CD4-positive, alpha-beta T cell treated with Interleukin-4 for 4 hours (primary cell): Measurements from ENCODE around the gene KANK3.
"Not testable (repeated sequence)": the region's sequence is repeated elsewhere in the genome, so short reads cannot be mapped to it uniquely, and the experiment has no call there.

ENCODE experiments used
- DNase-seq: peaks from one replicate; pipeline ENCODE4 v3.0.0-alpha.2; 2020

Gene KANK3

GRCh38 chr19:8336660-8337059 is 6.4 kb downstream of the KANK3 start:
- DNase-seq = no peak

DNA sequence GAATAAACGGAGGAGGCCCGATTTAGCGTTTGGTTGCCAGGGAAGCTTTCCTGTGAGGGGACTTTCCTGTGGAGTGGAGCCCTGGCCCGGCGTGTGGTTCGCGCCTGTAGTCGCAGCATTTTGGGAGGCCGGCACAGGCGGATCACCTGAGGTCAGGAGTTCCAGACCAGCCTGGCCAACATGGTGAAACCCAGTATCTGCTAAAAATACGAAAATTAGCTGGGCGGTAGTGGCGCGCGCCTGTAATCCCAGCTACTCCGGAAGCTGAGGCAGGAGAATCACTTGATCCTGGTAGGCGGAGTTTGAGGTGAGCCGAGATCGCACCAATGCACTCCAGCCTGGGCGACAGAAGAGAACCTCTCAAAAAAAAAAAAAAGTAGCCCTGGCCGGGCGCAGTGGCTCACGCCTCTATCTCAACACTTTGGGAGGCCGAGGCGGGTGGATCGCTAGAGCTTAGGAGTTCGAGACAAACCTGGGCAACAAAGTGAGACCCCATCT is 6.9 kb downstream of the KANK3 start:
- DNase-seq = no peak

DNA sequence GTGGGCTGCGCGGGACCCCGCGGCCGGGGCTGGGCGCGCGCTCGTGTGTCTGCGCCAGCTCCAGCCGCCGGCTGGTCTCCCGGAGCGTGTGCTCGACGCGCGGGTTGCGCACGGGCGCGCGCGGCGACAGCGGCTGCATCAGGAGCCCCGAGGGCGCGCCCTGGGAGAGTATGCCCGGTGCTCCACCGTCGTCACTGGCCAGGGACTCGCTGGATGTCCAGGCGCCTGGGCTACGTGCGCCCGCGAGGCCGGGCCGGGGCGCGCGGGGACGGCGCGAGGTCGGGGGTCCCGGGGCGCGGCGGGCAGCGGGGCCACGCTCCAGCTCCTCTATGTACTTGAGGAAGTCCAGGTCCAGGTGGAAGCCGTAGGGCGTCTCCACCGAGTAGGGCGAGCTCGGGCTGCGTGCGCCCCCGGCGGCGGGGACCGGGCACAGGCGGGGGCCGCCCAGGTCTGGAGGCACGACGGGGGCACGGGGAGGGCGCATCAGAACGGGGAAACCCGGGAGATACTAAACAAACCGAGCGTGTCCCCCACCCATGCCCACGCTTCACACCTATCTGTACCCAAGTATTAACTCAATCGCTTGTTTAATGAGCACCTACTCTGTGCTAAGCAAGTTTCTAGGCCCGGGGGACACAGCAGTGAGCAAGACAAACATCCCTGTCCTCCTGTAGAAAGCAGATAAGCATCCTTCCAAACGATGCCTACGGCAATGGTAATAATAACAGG is 7.6 kb downstream of the KANK3 start:
- no peak for DNase-seq

DNA sequence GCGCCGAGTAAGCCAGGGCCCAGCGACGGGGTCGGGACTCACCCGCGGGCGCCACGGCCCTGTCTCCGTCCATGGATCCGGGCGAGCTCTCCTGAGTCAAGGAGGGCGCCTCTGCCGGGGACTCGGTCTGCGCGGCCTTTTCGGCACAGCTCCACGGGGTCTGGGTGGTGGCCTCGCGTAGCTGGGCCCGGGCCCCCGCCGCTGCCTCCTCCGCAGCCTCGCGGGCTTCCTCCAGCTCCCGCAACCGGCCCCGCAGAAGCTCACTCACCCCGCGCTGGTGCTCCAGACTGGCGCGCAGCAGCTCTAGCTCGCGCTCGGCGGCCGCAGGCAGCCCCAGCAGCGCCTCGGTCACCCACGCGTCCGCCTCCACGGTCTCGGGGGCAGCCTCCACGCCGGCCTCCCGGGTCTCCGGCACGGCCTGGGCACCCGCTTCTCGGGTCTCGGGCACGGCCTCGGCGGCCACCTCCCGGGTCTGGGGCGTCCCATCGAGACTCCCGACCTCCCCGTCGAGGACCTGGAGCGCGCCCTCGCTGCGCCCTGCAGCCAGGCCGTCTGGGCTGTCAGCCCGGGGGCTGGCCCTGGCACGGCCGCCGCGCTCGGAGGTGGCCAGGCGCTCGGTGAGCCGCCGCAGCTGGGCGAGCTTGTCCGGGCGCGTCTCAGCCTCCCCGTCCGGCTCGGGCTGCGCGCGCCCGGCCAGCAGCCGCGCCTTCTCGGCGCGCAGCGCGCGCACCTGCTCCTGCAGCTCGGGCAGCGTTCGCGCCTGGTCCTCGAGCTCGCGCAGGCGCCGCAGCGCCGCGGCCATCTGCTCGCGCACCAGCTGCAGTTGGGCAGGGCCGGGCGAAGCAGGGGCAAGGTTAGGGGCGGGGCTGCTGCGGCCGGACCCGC is 8.4 kb downstream of the KANK3 start:
- no peak for DNase-seq

DNA sequence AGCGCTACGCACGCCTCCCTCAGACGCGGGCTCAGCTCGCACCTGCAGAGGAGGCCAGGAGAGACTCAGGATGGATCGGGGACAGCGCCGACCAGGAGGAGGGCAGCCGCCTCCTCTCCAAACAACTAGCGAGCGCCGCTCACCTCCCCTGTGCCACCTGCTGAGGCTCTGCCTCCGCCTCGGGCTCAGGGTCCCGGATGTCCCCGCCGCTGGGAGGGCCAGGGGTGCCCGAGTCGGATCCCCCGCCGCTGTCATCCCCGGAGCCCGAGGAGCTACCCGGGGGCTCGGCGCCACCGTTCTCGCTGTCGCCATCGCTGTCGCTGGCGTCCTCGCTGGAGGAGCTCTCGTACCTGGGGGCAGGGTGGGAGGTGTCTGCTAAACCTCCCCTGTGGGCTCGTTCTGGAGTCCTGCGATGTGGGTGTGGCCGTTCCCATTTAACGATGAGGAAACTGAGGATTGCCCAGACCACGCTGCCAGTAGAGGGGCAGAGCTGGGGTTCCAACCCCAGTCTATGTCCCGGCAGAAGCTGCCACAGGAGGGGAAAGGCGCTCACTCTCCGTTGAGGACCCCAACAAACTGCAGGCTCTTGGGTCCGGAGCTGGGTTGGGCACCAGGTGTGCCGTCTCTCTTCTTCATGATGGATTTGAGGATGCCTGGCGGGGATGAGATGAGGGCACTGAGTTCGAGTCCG is 9.2 kb downstream of the KANK3 start:
- no peak for DNase-seq

- no peak for DNase-seq
Measured at GRCh38 chr19:8332976-8333766, 9.9 kb downstream of the KANK3 start.

GRCh38 chr19:8331263-8331845 is 11.7 kb downstream of the KANK3 start:
- DNase-seq = no peak

DNA sequence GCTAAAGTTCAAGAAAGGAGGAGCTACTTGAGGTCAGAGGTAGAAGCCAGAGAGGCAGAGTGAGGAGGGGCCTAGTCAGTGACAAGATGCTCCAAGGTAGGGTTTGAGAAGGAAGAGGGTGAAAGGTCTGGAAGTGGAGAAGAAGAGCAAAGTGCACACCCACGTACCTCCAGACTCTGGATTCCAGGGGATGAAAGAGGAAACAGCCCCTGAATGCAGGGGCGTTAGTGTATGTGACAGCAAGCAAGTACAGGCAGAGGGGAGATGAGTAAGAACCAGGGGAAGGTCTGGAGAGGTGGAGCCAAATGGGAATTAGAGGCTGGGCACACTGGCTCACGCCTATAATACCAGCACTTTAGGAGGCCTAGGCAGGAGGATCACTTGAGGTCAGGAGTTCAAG is 13.1 kb downstream of the KANK3 start:
- no peak for DNase-seq

DNA sequence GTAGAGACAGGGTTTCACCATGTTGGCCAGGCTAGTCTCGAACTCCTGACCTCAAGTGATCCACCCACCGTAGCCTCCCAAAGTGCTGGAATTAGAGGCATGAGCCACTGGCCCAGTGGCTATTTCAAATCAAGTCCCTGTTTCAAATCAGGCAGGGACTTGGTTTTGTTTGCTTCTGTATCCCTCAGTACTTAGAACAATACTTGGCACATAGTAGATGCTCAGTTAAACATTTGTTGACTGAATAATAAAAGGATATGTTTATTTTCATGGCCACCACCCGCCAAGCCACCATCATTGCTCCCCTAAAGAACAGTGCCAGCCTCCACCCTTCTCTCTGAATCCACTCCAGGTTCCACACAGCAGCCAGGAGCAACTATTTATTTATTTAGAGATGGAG is 17.6 kb downstream of the KANK3 start:
- no peak for DNase-seq

- DNase-seq = no peak
Measured at GRCh38 chr19:8324186-8325050, 18.6 kb downstream of the KANK3 start.

GRCh38 chr19:8323781-8324185 is 19.3 kb downstream of the KANK3 start:
- no peak for DNase-seq

DNA sequence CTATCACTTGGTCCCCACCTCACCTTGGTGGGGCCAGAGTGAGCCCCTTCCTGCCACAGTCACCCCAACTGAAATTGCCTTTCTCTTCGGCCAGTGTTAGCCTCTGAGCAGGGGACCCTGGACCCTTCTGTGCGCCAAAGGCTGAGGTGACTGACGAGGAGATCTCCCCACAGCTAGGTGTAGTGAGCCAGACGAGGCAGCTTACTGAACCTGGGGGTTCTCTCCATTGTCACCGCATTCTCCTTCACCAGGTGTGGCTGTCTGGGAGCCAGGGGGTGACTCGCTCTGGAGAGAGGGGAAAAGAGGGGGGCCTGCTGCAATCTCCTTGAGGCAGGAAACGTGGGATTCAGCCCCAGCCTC is 20.4 kb downstream of the KANK3 start:
- no peak for DNase-seq

- DNase-seq = no peak
Measured at GRCh38 chr19:8321986-8322637, 20.9 kb downstream of the KANK3 start.

- DNase-seq = peak; percentile 96
Measured at GRCh38 chr19:8321067-8321985, 21.7 kb downstream of the KANK3 start, which contains the start of the genes NDUFA7 and RPS28. TSS of gene NDUFA7 (minus strand) at chr19:8321375. CDS start at chr19:8321358, 17 bp downstream. TSS of gene RPS28 (plus strand) at chr19:8321496. CDS start at chr19:8321531, 35 bp downstream.

- DNase-seq = peak; percentile 1
Measured at GRCh38 chr19:8320564-8321066, 22.4 kb downstream of the KANK3 start.

DNA sequence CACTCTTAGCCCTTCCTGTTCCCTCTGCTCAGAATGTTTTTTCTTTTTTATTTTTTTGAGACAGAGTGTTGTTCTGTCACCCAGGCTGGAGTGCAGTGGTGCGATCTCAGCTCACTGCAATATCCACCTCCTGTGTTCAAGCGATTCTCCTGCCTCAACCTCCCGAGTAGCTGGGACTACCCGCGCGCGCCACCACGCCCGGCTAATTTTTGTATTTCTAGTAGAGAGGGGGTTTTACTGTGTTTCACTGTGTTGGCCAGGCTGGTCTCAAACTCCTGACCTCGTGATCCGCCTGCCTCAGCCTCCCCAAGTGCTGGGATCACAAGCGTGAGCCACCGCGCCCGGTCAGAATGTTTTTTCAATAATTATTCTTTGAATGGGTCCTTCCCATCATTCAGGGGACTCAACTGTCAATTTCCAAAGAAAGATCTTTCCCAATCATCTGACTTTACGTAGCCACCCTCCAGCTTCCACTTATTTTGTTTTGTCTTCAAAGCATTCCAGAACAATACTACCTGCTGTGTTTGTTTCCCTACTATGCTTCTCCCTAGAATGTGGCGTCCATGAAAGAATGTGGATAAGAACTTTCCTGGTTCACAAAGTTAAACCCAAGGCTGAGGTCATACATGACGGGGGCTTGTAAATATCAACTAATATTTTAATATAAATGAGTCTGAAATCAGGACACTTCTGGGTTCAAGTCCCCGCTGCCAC is 23.1 kb downstream of the KANK3 start:
- no peak for DNase-seq

DNA sequence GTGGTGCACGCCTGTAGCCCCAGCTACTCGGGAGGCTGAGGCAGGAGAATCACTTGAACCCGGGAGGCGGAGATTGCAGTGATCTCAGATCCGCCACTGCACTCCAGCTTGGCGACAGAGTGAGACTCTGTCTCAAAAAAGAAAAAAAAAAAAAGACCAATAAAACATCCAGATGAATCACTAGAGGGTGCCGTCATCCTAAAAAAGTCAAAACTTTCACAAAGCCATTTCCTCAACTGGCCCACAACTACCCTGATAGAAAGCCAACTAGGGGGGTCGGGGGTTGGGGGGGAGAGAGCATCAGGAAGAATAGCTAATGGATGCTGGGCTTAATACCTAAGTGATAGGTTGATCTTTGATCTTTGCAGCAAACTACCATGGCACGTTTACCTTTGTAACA is 24.2 kb downstream of the KANK3 start:
- DNase-seq = not testable (repeated sequence)

- no peak for DNase-seq
Measured at GRCh38 chr19:8316351-8317125, 26.5 kb downstream of the KANK3 start.
